ENCODE data around the gene CCDC93.

CCDC93 gene

DNA sequence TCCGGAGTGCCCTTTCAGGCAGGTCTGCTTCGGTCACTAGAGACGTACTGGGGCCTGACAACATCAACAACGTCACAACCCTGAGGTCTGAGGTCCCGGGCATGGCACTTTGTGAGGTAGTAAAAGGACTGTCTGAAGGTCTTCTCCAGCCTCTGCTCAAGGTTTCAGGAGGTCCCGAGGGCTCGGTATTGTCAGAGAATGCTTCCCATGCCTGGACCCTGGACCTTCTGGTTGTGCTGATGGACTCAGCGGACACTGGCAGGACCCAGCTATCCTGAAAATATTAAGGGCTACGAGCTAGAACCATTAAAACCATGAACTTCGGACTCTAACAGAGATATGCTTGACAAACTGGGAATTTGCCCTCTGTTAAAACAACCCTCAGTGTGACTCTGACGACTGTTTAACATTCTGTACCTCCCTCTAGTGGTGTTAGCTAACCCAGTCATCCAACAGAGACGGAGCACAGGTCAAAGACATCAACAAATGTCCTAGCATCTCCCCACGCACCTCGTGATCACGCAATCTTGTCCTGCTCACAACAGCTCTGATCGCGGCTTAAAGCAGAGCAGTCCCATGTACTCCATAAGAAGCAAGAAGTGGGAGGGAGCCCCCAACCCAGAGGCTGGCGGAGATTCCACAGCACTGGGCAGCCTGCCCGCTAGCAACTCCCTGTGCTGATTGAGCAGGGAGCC is 96.5 kb downstream of the CCDC93 start:
- no peak for DNase-seq (ENCODE audit: low spot score)

DNA sequence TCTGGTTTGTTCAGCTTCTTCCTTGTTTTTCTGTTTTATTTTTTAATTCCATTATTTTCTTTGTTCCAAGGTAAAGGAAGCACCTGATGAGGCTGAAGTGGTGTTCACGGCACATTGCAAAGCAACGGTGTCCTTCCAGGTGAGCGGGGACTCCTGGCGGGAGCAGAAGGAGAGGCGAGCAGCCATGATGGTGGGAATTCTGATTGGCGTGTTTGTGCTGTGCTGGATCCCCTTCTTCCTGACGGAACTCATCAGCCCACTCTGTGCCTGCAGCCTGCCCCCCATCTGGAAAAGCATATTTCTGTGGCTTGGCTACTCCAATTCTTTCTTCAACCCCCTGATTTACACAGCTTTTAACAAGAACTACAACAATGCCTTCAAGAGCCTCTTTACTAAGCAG is 110.9 kb downstream of the CCDC93 start:
- DNase-seq (ENCODE audit: low spot score), result no peak

DNA sequence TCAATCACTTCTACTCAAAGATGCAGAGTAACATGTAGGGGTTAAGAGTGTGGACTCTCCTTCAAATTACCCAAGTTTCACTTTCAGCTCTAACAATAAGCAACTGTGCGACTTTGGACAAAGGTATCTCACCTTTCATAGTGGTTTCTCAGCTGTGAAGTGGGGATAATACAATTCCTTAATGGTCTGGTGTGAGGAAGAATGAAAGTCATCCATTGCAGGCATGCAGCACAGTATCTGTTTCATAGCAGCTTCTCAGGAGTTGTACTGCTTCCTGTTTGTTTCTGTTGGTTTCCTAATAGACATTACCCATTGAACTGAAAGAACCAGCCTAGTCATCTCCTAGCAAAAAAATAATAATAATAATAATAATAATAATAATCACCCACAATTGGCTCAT is 125.0 kb downstream of the CCDC93 start:
- no peak for DNase-seq (ENCODE audit: low spot score)

DNA sequence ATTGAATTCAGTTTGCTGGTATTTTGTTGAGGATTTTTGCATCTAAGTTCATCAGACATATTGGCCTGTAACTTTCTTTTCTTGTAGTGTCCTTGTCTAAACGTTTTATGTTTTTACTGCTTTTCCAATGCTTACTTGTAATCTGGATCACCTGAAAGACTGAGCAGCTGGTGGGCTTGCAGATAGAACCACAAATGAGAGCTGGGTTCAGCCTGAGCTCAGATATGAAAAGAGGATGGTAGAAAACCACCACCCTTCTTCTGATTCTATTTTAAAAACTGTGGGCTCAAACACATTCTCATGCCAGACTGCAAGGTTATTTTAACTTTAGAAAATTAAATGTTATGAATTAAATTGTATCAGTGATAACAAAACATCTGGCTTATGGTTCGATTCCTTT is 128.6 kb downstream of the CCDC93 start:
- no peak for DNase-seq (ENCODE audit: low spot score)

DNA sequence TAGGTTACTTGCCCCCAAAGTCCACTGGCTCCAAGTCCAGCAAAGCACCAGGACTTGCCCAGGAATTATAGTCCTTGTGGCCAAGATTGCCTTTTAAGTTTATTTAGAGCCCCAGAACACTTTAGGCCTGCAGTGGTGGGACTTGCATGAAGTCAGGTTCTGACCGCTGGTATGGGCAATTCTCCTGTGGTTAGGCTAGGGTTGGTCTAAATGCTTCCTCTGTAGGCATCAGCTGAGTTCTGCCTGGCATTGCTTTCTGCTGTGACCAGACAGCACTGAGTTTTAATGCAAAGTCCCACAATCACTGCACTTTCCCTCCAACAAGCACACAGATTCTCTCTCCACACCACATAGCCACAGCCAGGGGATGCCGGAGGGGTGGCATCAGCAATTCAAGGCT is 134.9 kb downstream of the CCDC93 start:
- no peak for DNase-seq (ENCODE audit: low spot score)

DNA sequence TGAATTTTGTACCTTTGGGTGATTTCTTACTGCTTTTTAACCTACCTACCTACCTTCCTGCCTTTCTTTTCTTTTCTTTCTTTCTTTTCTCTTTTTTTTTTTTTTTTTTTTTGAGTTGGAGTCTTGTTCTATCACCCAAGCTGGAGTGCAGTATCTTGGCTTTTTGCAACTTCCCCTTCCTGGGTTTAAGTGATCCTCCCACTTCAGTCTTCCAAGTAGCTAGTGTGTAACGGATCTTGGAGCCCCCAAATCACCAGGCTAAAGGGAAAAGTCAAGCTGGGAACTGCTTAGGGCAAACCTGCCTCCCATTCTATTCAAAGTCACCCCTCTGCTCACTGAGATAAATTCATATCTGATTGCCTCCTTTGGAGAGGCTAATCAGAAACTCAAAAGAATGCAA is 138.1 kb downstream of the CCDC93 start:
- DNase-seq (ENCODE audit: low spot score), result no peak
